ENCODE measurements around the gene RPL37.
"Not testable (repeated sequence)": the region's sequence is repeated elsewhere in the genome, so short reads cannot be mapped to it uniquely, and the experiment has no call there.

The RPL37 gene

DNA sequence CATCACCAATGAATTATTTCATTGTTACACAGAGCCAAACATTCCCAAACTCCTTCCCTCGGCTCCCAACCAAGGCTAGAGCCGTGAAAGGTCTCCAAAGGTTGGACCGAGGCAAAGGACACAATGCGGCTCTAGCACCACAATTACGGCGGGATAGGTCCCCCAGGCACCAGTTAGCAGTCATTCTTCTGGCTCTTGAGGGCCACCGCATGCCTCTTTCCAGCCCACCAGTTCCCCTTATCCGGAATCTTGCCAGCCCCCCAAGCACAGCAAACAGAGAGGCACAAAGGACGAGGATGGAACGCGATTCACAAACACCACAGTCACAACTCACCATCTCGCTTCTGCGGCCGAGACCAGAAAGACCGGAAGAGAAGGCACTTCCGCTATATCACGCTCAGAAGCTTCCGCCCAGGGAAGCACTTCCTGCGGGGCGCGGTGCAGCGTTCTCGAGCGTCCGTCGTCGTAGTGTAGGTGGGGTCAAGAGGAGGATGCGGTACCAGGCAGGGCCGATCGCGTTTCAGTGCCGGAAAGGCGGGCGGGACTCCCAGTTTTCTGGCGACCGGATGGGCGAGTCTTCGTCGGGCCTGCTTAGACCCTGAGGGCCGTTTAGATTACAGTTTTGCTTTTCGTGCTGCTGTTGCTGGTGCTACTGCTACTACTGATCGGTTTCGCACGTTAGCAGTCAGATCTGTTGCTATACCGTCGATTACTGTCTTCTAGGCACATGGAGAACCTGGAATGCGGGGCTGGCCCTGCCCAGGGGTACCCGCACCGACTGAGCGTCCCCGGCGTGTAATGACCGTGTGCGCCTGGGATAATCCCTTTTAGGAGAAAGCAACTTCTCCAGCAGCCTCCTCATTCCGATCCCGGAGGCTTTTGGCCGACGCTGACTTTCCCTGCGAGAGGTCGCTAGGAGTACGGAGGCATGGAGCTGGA, at the start of gene RPL37:
TSS of gene RPL37 (minus strand) at position 374 of the 939 bp plus-strand sequence. CDS start at position 337, 37 bp downstream.
- peak; percentile 94 to 99 (median 96) for DNase-seq
- intact Hi-C loops (cut with DNase I), result loop anchor here (1.0 kb wide), 2 partner anchors 37 to 81 kb away; partner anchors contain the start of gene PRKAA1

DNA sequence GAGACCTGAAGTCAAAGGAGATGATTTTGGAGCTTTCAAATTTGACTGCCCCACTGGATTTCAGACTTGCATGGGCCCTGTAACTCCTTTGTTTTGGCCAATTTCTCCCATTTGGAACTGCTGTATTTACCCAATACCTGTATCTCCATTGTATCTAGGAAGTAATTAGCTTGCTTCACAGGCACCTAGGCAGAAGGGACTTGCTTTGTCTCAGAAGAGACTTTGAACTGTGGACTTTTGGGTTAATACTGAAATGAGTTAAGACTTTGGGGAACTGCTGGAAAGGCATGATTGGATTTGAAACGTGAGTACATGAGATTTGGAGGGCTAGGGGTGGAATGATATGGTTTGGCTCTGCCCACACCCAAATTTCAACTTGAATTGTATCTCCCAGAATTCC, 48.0 kb upstream of the RPL37 start:
- DNase-seq; intact Hi-C loops (cut with DNase I): not testable (repeated sequence)

DNA sequence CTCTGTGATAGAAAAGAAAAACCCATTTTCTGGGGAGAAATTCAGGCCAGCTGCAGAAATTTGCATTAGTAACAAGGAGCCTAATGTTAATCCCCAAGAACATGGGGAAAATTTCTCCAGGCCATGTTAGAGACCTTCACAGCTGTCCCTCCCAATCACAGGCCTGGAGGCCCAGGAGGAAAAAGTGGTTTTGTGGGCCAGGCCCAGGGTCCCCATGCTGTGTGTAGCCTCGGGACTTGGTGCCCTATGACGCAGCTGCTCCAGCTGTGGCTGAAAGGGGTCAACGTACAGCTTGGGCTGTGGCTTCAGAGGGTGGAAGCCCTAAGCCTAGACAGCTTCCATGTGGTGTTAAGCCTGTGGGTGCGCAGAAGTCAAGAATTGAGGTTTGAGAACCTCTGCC, 47.3 kb upstream of the RPL37 start:
- DNase-seq, result no peak
- intact Hi-C loops (cut with DNase I), result no loop called here

DNA sequence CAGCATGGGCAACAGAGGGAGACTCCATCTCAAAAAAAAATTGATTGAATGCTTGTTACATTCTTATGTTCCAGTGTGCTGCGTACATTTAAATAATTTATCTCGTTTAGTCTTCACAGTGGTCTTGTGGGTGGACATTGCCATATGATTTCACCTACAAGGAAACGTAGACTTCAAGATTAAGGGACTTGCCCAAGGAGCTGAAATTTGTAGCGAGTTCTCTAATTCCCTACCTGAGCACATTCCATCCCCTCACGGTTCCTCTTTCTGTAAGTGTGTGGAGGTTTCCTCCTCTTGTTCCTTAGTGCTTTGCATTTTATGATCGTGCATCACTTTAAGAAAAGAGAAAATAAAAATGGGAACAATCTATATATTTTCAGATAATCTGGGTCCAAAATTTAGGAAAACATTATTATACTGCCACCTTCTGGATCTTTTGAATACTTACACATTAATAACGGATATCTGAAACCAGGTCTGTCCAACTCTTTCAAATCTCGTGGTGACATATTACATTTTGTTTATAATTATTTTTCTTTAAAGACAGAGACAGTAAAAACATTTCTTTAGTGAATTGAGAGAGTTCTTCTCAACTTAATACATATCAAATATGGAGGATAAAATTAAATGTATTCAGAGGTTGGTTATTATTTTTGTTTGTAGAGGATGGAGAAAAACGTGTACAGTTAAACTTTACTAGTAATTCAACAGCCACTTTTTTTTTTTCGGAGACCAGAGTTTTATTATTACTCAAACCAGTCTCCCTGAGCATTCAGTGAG, 44.3 kb upstream of the RPL37 start:
- DNase-seq, result no peak
- intact Hi-C loops (cut with DNase I), result loop anchor here (5.0 kb wide), 1 partner anchor 122 kb away; the partner anchor contains the start of gene TTC33

DNA sequence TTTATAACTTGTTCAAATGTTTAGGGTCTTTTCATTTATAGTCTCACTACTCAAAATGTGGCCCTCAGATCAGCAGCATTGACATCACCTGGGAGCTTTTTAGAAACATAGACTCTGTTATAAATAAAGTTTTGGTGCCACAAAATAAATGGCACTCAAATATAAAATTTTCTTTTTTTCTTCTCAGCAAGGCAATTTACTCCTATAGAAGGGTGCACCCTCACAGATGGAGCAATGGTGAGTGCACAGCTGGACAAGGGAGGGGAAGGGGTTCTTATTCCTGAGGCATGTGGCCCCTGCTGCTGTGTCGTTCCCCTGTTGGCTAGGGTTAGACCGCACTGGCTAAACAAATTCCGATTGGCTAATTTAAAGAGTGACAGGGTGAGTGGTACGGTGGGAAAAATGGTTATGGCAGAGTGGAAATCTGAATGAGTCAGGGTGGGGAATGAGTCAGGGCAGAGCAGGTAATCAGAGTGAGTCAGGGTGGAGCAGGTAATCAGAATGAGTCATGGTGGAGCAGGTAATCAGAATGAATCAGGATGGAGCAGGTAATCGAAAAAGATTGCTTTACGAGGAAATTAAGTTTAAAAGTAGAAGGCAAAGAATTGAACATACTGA, 42.5 kb upstream of the RPL37 start:
- intact Hi-C loops (cut with DNase I), result loop anchor here (5.0 kb wide), 1 partner anchor 120 kb away; the partner anchor contains the start of gene TTC33

DNA sequence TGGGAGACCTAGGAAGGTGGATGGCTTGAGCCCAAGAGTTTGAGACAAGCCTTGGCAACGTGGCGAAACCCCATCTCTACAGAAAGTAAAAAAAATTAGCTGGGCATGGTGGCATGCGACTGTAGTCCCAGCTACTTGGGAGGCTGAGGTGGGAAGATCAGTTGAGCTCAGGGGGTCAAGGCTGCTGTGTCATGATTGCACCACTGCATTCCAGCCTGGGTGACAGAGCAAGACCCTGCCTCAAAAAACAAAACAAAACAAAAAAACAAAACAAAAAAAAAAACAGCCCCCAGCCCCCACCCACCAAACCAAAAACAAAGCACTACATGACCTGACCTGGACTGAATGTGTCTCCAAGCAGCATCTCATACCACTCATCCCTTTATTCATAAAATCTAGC, 40.9 kb upstream of the RPL37 start:
- intact Hi-C loops (cut with DNase I), result loop anchor here (5.0 kb wide), 1 partner anchor 119 kb away; the partner anchor contains the start of gene TTC33
- DNase-seq, result no peak

More for the DNA sequence above, 42.5 kb upstream of the RPL37 start:
- DNase-seq, result no peak

DNA sequence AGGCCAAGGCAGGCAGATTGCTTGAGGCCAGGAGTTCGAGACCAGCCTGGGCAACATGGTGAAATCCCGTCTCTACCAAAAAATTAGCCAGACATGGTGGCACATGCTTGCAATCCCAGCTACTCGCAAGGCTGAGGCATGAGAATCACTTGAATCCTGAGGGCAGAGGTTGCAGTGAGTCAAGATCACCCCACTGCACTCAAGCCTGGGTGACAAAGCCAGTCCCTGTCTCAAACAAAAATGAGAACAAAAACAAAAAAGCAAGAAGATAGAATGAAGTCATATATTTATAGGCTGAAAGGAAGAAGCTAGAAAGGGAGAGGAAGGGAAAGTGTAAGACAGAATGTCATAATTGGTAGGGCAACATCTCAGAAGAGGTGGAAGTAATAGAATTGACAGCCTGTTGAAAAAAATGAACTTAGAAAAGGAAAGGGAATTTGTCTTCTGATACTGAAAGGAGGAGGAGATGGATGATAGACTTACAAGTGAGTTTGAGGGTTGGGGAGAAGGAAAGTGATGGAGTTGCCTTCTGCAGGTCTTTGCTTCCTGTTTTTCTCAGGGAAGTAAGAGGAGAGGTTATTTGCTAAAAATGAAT, 38.4 kb upstream of the RPL37 start:
- intact Hi-C loops (cut with DNase I), result no loop called here
- no peak for DNase-seq

DNA sequence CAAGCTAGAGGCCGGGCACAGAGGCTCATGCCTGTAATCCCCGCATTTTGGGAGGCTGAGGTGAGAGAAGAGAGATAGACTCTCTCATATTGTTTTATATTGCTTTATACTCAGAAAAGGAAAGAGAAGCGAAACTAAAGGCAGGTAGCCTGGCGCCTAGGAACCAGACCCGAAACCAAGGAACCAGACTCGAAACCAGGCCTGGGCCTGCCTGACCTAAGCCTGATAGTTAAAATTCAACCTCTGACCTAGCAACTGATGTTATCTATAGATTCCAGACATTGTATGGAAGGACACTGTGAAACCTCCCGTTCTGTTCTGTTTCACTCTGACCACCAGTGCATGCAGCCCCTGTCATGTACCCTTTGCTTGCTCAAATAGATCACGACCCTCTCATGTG, 37.2 kb upstream of the RPL37 start:
- intact Hi-C loops (cut with DNase I); DNase-seq: not testable (repeated sequence)

DNA sequence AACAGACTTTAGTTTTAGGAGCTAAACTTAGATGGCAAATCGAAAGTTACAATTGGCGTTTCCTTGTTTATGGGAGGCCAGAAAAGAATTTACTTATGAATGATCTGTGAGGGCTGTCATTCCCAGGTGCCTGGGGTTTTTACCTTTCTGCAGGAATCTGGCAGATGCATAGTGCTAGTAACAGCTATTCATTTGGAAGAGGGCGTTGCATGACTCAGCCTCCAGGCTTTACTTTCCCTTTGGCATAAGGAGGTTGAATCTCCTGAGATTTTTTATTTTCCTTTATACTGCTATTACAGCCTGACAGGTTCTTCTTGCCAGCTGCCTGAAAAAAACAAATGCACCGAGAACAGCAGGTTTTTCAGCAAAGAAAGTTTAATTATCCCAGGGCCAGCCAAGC, 36.2 kb upstream of the RPL37 start:
- DNase-seq, result no peak
- intact Hi-C loops (cut with DNase I), result no loop called here

DNA sequence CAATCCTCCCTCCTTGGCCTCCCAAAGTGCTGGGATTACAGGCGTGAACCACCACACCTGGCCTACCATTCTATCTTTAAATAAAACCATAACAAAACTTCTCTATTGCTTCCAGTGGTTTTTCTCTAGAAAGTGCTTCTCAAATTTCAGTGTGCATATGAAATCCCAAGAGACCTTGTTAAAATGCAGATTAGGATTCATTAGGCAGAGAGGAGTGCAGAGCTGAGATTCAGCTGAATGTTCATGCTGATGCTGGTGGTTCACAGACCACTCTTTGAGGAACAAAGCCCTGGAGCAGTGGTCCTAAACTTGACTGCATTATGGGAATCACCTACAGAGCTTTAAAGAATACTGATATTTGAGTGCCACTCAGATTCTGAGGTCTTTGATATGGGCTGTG, 34.4 kb upstream of the RPL37 start:
- intact Hi-C loops (cut with DNase I), result no loop called here
- DNase-seq, result no peak

DNA sequence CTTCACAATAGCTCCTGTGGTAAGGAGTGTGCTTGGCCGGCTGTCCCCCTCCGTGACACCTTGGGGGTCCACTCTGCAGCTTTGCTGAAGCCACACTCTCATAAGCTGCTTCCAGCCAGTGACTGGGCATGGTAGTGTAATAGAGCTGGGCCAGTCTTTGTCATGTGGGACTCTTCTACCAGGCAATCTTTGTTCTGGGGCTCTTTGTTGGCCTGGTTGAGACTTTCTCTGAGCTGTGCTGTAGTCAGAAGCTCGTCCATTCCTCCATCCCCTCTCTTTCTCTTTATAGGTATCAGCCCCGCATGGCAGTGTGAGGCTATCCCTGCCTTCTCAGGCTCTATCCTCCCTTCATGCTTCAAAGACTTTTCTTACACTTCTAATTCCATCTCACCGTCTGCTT, 31.8 kb upstream of the RPL37 start:
- no peak for DNase-seq
- intact Hi-C loops (cut with DNase I), result no loop called here

DNA sequence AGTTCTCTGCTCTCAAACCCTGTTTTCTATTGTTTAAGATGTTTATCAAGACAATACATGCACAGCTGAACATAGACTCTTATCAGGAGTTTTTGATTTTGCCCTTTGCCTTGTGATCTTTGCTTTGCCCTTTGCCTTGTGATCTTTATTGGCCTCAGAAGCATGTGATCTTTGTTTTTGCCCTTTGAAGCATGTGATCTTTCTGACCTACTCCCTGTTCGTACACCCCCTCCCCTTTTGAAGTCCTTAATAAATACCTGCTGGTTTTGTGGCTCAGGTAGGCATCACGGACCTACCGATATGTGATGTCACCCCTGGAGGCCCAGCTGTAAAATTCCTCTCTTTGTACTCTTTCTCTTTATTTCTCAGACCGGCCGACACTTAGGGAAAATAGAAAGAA, 30.0 kb upstream of the RPL37 start:
- intact Hi-C loops (cut with DNase I); DNase-seq: not testable (repeated sequence)

DNA sequence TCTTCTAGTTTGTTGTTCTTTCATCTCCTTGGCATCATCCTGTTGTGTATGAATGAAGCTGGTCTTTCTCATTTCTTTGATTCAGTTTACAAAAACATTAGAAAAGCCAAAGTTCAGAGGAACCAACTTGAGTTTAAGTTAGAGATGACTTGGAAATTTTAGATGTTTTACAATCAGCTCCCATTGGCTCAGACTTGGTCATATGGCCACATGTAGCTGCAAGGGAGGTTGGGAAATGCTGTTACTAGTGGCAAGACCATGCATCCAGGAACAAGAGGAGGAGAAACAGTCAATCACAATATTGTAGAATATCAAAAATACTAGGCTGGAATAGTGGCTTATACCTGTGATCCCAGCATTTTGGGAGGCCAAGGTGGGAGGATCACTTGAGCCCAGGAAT, 25.7 kb upstream of the RPL37 start:
- intact Hi-C loops (cut with DNase I), result no loop called here
- no peak for DNase-seq

DNA sequence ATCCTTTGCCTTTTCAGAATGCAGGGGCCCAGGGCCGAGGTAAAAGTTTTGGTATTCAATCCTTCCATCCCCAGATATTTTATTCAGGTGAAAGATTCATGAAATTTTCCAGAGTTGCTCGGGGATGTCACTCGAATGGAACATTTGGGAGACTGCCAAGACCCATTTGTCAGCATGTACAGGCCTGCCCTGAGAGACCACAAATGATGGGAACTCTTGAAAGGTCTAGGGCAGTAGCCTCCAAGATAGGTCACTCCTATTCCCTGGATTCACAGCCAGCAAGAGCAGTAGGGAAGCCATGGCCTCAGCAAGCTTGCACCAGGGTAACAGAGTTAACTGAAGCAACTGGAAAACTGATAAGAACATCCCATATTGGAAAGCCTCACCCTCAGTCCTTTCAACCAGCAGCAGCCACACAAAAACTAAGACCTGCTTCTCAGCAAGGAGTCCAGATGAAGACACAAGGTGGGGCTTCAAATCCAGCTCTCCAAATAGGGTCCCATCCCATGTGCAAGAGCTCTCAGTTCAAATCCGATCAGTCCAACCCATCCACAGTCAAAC, 18.7 kb upstream of the RPL37 start:
- no peak for DNase-seq
- intact Hi-C loops (cut with DNase I), result no loop called here

DNA sequence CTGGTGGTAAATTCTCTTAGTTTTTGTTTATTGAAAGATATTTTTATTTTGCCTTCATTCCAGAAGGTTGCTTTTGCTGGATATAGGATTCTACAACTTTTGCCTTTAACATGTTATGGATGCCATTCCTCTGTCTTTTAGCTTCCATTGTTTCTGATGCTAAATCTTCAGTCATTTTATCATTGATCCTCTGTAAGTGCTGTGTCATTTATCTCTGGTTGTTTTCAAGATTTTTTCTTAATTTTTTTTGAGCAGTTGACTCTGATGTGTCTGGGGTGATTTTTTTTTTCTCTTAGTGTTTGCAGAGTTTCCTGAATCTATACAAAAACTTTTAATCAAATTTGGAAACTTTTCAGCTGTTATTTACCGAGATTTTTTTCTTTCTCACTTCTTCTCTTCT, 12.5 kb upstream of the RPL37 start:
- no peak for DNase-seq
- intact Hi-C loops (cut with DNase I), result no loop called here

DNA sequence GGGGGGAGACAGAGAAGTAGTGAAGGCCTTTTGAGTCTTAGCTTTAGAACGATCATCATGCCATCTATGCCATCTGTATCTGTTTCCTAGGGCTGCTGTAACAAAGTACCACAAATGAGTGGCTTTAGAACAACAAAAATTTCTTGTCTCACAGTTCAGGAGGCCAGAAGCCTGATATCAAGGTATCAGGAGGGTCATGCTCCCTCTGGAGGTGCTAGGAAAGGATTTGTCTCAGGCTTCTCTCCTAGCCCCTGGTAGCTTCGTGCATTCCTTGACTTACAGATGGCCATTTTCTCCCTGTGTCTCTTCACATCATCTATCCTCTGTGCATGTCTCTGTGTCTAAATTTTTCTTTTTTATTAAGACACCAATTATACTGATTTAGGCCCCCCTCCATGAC, 11.3 kb upstream of the RPL37 start:
- no peak for DNase-seq
- intact Hi-C loops (cut with DNase I), result no loop called here

DNA sequence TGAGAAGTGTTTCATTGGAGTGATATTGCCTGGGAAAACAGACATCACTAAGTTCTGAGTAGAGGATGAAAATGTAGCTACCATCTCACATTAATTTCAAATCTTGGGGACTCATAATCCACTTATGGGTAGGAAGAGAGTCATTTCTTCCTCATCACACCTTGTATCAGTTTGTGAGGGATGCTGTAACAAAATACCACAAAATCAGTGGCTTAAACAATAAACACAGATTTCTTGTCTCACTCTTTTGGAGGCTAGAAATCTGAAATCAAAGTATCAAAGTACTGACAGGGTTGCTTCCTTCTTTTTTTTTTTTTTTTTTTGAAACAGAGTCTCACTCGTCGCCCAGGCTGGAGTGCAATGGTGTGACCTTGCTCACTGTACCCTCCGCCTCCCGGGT, 9.5 kb upstream of the RPL37 start:
- intact Hi-C loops (cut with DNase I), result no loop called here
- DNase-seq, result no peak

DNA sequence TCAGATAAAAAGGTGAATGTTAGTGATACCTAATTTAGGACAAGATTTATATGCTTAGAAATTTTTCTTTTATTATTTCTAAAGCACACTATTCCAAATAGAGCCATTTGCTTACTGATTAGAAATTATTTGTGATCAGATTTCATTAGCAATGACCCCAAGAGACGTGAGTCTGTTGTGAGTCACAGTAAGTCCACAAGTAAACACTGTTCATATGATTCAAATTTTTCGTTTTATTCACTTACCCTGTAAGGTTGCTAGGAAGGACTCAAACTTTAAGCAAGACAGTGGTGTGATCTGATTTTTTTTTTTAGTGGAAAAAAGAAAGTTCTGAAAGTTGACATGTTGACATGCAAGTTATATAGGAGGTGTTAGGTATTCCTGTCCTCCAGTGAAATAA, 7.3 kb upstream of the RPL37 start:
- DNase-seq, result no peak
- intact Hi-C loops (cut with DNase I), result no loop called here

DNA sequence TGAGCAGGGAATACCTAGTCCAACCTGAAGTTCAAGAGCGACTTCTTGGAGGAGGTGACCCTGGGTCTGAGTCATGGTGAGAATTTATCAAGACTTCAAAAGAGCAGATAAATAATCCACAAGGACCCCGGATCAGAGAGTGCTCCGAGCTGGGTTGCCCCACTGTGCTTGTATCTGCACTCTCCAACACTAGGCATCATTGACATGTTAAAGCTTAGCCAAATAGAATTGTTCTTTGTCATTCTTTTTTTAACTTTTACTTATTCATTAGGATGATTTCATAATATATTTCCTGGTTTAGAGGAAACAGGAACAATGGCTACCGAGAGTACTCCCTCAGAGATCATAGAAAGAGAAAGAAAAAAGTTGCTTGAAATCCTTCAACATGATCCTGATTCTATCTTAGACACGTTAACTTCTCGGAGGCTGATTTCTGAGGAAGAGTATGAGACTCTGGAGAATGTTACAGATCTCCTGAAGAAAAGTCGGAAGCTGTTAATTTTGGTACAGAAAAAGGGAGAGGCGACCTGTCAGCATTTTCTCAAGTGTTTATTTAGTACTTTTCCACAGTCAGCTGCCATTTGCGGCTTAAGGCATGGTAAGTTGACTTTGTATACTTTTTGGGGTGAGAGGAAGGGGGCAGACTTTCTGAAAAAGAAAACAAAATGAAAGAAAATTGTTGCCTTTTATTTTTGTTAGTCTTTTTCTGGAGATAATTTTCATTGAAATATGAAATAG, 6.2 kb upstream of the RPL37 start, which contains the start of gene CARD6:
TSS of gene CARD6 (plus strand) at position 300 of the 738 bp plus-strand sequence. CDS start at position 316, 16 bp downstream.
- intact Hi-C loops (cut with DNase I), result no loop called here
- no peak for DNase-seq
